Chondrocyte (in vitro differentiated cells): ENCODE measurements around the gene BPIFB1. TPM values are rescaled to one million over a fixed set of nuclear protein-coding genes. Genes with fewer than 3 reads are reported as not detected.

Experiments
- DNase-seq: peaks from one replicate; pipeline ENCODE4 v3.0.0; 2021; ENCODE audit warnings: mixed read lengths, low spot score
- H3K27ac Mint-ChIP-seq: one replicate; pipeline ENCODE4 v1.8.0; 2021; ENCODE audit warnings: mild to moderate bottlenecking, moderate library complexity, mixed read lengths; ENCODE audit not compliant: unreplicated experiment
- H3K27me3 Mint-ChIP-seq: 2 replicates; pipeline ENCODE4 v1.8.0; 2021; ENCODE audit warnings: low read depth, mixed read lengths
- H3K36me3 Mint-ChIP-seq: 2 replicates; pipeline ENCODE4 v1.8.0; 2021; ENCODE audit warnings: low read depth, mixed read lengths
- H3K4me1 Mint-ChIP-seq: 2 replicates; pipeline ENCODE4 v1.8.0; 2021; ENCODE audit warnings: low read depth, mild to moderate bottlenecking, mixed read lengths
- H3K4me3 Mint-ChIP-seq: one replicate; pipeline ENCODE4 v1.8.0; 2021; ENCODE audit warnings: mild to moderate bottlenecking, moderate library complexity, mixed read lengths; ENCODE audit not compliant: unreplicated experiment
- H3K9me3 Mint-ChIP-seq: 2 replicates; pipeline ENCODE4 v1.8.0; 2021; ENCODE audit warnings: low read depth, mixed read lengths
- CTCF ChIP-seq: fragments of 200-600 bp; sonication (generic); IDR thresholded peaks from 2 replicates; pipeline ENCODE4 v1.5.0; 2021; ENCODE audit warnings: antibody characterized with exemption, mild to moderate bottlenecking, moderate library complexity
- total RNA-seq: library from RNA; stranded (reverse); gene quantifications from 3 replicates; pipeline ENCODE4 v1.2.1, GENCODE V29; 2021

The BPIFB1 gene
- total RNA-seq, 1 donor from 2014 or later = not detected

GRCh38 chr20:33291830-33292355 is 8.9 kb downstream of the BPIFB1 start:
- no peak overlapping the region for H3K4me3 Mint-ChIP-seq
- DNase-seq = no peak
- H3K27me3 Mint-ChIP-seq = peaks cover 71% of the 10 kb centered on the region
- TF ChIP-seq CTCF = peak; percentile 87
- H3K4me1 Mint-ChIP-seq = no peaks in the 10 kb centered on the region
- H3K27ac Mint-ChIP-seq = no peak overlapping the region
- H3K9me3 Mint-ChIP-seq = no peaks in the 10 kb centered on the region
- H3K36me3 Mint-ChIP-seq = no peaks in the 10 kb centered on the region

GRCh38 chr20:33296206-33296605 is 13.2 kb downstream of the BPIFB1 start:
- Mint-ChIP-seq H3K27me3 (peaks cover 66% of the 10 kb centered on the region), H3K4me1 (no peaks in the 10 kb centered on the region)
- TF ChIP-seq CTCF = no peak

GRCh38 chr20:33298391-33298790 is 15.4 kb downstream of the BPIFB1 start:
- peaks cover 4% of the 10 kb centered on the region for H3K9me3 Mint-ChIP-seq
- no peak for DNase-seq
- H3K36me3 Mint-ChIP-seq = no peaks in the 10 kb centered on the region
- H3K27me3 Mint-ChIP-seq = peaks cover 66% of the 10 kb centered on the region
- no peak overlapping the region for H3K27ac Mint-ChIP-seq
- H3K4me1 Mint-ChIP-seq = no peaks in the 10 kb centered on the region
- no peak overlapping the region for H3K4me3 Mint-ChIP-seq
- TF ChIP-seq CTCF = no peak

More at GRCh38 chr20:33296206-33296605, 13.2 kb downstream of the BPIFB1 start:
- Mint-ChIP-seq H3K36me3 (no peaks in the 10 kb centered on the region), H3K9me3 (no peaks in the 10 kb centered on the region), H3K27ac (no peak overlapping the region), H3K4me3 (no peak overlapping the region)
- no peak for DNase-seq

- TF ChIP-seq CTCF = peak; percentile 99
- Mint-ChIP-seq H3K9me3 (peaks cover 4% of the 10 kb centered on the region), H3K4me3 (no peak overlapping the region), H3K27me3 (peaks cover 61% of the 10 kb centered on the region), H3K36me3 (no peaks in the 10 kb centered on the region), H3K27ac (no peak overlapping the region), H3K4me1 (no peaks in the 10 kb centered on the region)
- DNase-seq = no peak
Measured at GRCh38 chr20:33299111-33299603, 16.1 kb downstream of the BPIFB1 start.

GRCh38 chr20:33301192-33301930 is 18.3 kb downstream of the BPIFB1 start:
- Mint-ChIP-seq H3K36me3 (no peaks in the 10 kb centered on the region), H3K27me3 (peaks cover 45% of the 10 kb centered on the region), H3K4me3 (no peak overlapping the region), H3K27ac (no peak overlapping the region), H3K4me1 (peaks cover 4% of the 10 kb centered on the region), H3K9me3 (peaks cover 4% of the 10 kb centered on the region)
- no peak for DNase-seq
- TF ChIP-seq CTCF = no peak
